H9 (cell line): ENCODE data around the gene BTBD1. TPM values are rescaled to one million over a fixed set of nuclear protein-coding genes. Genes with fewer than 3 reads are reported as not detected.

ENCODE experiments used
- DNase-seq: peaks from one replicate; pipeline ENCODE4 v3.0.0-alpha.2; 2017
- H2AFZ ChIP-seq: one replicate; pipeline ENCODE4 v1.6.1; 2013; ENCODE audit warnings: mild to moderate bottlenecking, low read length, control low read depth, moderate library complexity
- H2AK5ac ChIP-seq: 2 replicates; pipeline ENCODE4 v1.6.1; 2013; ENCODE audit warnings: low read length, control low read depth, mixed read lengths; ENCODE audit not compliant: insufficient read length
- H2BK120ac ChIP-seq: one replicate; pipeline ENCODE4 v1.6.1; 2013; ENCODE audit warnings: low read depth, mild to moderate bottlenecking, low read length, control low read depth, inconsistent platforms; ENCODE audit not compliant: poor library complexity, severe bottlenecking
- H2BK12ac ChIP-seq: 2 replicates; pipeline ENCODE4 v1.6.1; 2013; ENCODE audit warnings: low read length, control low read depth, mixed read lengths, low read depth; ENCODE audit not compliant: insufficient read length
- H2BK15ac ChIP-seq: 2 replicates; pipeline ENCODE4 v1.6.1; 2013; ENCODE audit warnings: low read depth, low read length, control low read depth
- H2BK20ac ChIP-seq: one replicate; pipeline ENCODE4 v1.6.1; 2013; ENCODE audit warnings: low read depth, mild to moderate bottlenecking, low read length, control low read depth, inconsistent platforms; ENCODE audit not compliant: poor library complexity, severe bottlenecking
- H2BK5ac ChIP-seq: 2 replicates; pipeline ENCODE4 v1.6.1; 2013; ENCODE audit warnings: low read length, control low read depth, mixed read lengths; ENCODE audit not compliant: insufficient read length
- H3K14ac ChIP-seq: 2 replicates; pipeline ENCODE4 v1.6.1; 2013; ENCODE audit warnings: low read length, control low read depth; ENCODE audit not compliant: insufficient read depth
- H3K18ac ChIP-seq: 2 replicates; pipeline ENCODE4 v1.6.1; 2013; ENCODE audit warnings: low read depth, mild to moderate bottlenecking, mixed read lengths, low read length, control low read depth; ENCODE audit not compliant: insufficient read length
- H3K23ac ChIP-seq: 2 replicates; pipeline ENCODE4 v1.6.1; 2013; ENCODE audit warnings: low read length, control low read depth, mixed read lengths, low read depth; ENCODE audit not compliant: insufficient read length
- H3K23me2 ChIP-seq: 2 replicates; pipeline ENCODE4 v1.6.1; 2013; ENCODE audit warnings: low read depth, mild to moderate bottlenecking, mixed read lengths, low read length, control low read depth; ENCODE audit not compliant: insufficient read length, poor library complexity, severe bottlenecking
- H3K27ac ChIP-seq: 2 replicates; pipeline ENCODE4 v1.5.1; 2013; ENCODE audit warnings: low read length, control low read depth, mixed read lengths, low read depth; ENCODE audit not compliant: insufficient read length
- H3K27me3 ChIP-seq: 2 replicates; pipeline ENCODE4 v1.6.1; 2013; ENCODE audit warnings: low read length, control low read depth, inconsistent platforms; ENCODE audit not compliant: insufficient read depth
- H3K4ac ChIP-seq: 2 replicates; pipeline ENCODE4 v1.6.1; 2013; ENCODE audit warnings: low read depth, mild to moderate bottlenecking, control low read depth, inconsistent platforms, low read length, moderate library complexity
- H3K4me1 ChIP-seq: 2 replicates; pipeline ENCODE4 v1.6.1; 2013; ENCODE audit warnings: low read length, control low read depth, inconsistent platforms; ENCODE audit not compliant: insufficient read depth
- H3K4me2 ChIP-seq: 2 replicates; pipeline ENCODE4 v1.6.1; 2013; ENCODE audit warnings: low read length, control low read depth, mixed read lengths; ENCODE audit not compliant: insufficient read length, insufficient read depth
- H3K56ac ChIP-seq: 2 replicates; pipeline ENCODE4 v1.6.1; 2013; ENCODE audit warnings: low read depth, mild to moderate bottlenecking, mixed read lengths, low read length, control low read depth; ENCODE audit not compliant: insufficient read length
- H3K79me1 ChIP-seq: 2 replicates; pipeline ENCODE4 v1.6.1; 2013; ENCODE audit warnings: low read depth, mild to moderate bottlenecking, moderate library complexity, low read length, control low read depth, inconsistent platforms; ENCODE audit not compliant: insufficient read depth, poor library complexity, severe bottlenecking
- H3K79me2 ChIP-seq: 2 replicates; pipeline ENCODE4 v1.6.1; 2013; ENCODE audit warnings: low read length, control low read depth, inconsistent platforms; ENCODE audit not compliant: insufficient read depth
- H3K9ac ChIP-seq: 2 replicates; pipeline ENCODE4 v1.6.1; 2013; ENCODE audit warnings: low read length, control low read depth, mixed read lengths; ENCODE audit not compliant: insufficient read length; ENCODE audit errors: extremely low read depth
- H3K9me3 ChIP-seq: one replicate; pipeline ENCODE4 v1.6.1; 2013; ENCODE audit warnings: low read depth, low read length, inconsistent platforms; ENCODE audit not compliant: control insufficient read depth
- H3T11ph ChIP-seq: one replicate; pipeline ENCODE4 v1.6.1; 2013; ENCODE audit warnings: mild to moderate bottlenecking, low read length, control low read depth, inconsistent platforms
- H4K20me1 ChIP-seq: one replicate; pipeline ENCODE4 v1.6.1; 2013; ENCODE audit not compliant: control insufficient read depth, insufficient read length, insufficient read depth
- H4K5ac ChIP-seq: 2 replicates; pipeline ENCODE4 v1.6.1; 2013; ENCODE audit warnings: low read depth, mild to moderate bottlenecking, mixed read lengths, low read length, control low read depth; ENCODE audit not compliant: insufficient read length
- H4K8ac ChIP-seq: replicated peaks from 2 replicates; pipeline ENCODE4 v1.6.1; 2013; ENCODE audit warnings: low read length, control low read depth, mixed read lengths, low read depth; ENCODE audit not compliant: insufficient read length
- H4K91ac ChIP-seq: 2 replicates; pipeline ENCODE4 v1.6.1; 2013; ENCODE audit warnings: low read depth, mild to moderate bottlenecking, moderate library complexity, mixed read lengths, low read length, control low read depth; ENCODE audit not compliant: insufficient read length
- H3K27ac Mint-ChIP-seq, 3 experiments: 2 replicates in 2 of 3; 3 replicates in 1 of 3; pipeline ENCODE4 v1.8.0; 2020 to 2021; ENCODE audit warnings: mixed read lengths in 3 of 3, mild to moderate bottlenecking in 1 of 3, moderate library complexity in 1 of 3
- H3K27me3 Mint-ChIP-seq: 2 replicates; pipeline ENCODE4 v1.8.0; 2021; ENCODE audit warnings: low read depth, mild to moderate bottlenecking, moderate library complexity, mixed read lengths
- H3K36me3 Mint-ChIP-seq, 3 experiments: 2 replicates in 2 of 3; 3 replicates in 1 of 3; pipeline ENCODE4 v1.8.0; 2020 to 2021; ENCODE audit warnings: low read depth in 3 of 3, mixed read lengths in 3 of 3; ENCODE audit not compliant: insufficient read depth in 1 of 3
- H3K4me1 Mint-ChIP-seq, 2 experiments: 2 replicates each; pipeline ENCODE4 v1.8.0; 2020; ENCODE audit warnings: mixed read lengths in 2 of 2
- H3K4me3 Mint-ChIP-seq, 2 experiments: 2 replicates in 1 of 2; 3 replicates in 1 of 2; pipeline ENCODE4 v1.8.0; 2020 to 2021; ENCODE audit warnings: mild to moderate bottlenecking in 2 of 2, mixed read lengths in 2 of 2, moderate library complexity in 1 of 2
- H3K9me3 Mint-ChIP-seq, 2 experiments: 2 replicates in 1 of 2; 3 replicates in 1 of 2; pipeline ENCODE4 v1.8.0; 2020; ENCODE audit warnings: mild to moderate bottlenecking in 2 of 2, mixed read lengths in 2 of 2, moderate library complexity in 1 of 2
- CTCF ChIP-seq: fragments of 200-600 bp; sonication (generic); conservative IDR thresholded peaks from 3 replicates; pipeline ENCODE4 v1.8.0; 2021; ENCODE audit warnings: antibody characterized with exemption, mild to moderate bottlenecking
- WGBS: extraction: QIAGEN DNeasy Blood & Tissue Kit; methylation state at CpG from one replicate; pipeline ENCODE4 v1.1.7; 2013; ENCODE audit warnings: missing lambda C conversion rate, low lambda C conversion rate, mixed read lengths; ENCODE audit not compliant: insufficient read length; ENCODE audit errors: extremely low coverage; 5-methylcytosine and 5-hydroxymethylcytosine counted together
- total RNA-seq: library from RNA; stranded (reverse); gene quantifications from 2 replicates; pipeline ENCODE4 v1.2.1, GENCODE V29; 2021

The BTBD1 gene
- total RNA-seq, 1 experiment from 2014 or later: 43.3 TPM

- no peak overlapping the region for H2BK12ac ChIP-seq
- H3K27ac ChIP-seq: no peak overlapping the region
- no peaks in the 10 kb centered on the region for H3K27me3 ChIP-seq
- H3K9ac ChIP-seq: no peak overlapping the region
- H2BK120ac ChIP-seq: no peak overlapping the region
- no peaks in the 10 kb centered on the region for H3K79me2 ChIP-seq
- H4K8ac ChIP-seq: no peak overlapping the region
- no peak overlapping the region for H2AK5ac ChIP-seq
- H3K4ac ChIP-seq: no peak overlapping the region
- no peak overlapping the region for H4K91ac ChIP-seq
- no peak overlapping the region for H3K4me2 ChIP-seq
- H2BK20ac ChIP-seq: no peak overlapping the region
- no peak overlapping the region for H3K14ac ChIP-seq
- DNase-seq: no peak
- H2BK5ac ChIP-seq: no peak overlapping the region
- no peak for TF ChIP-seq CTCF
- WGBS: no CpG with 5 or more reads among the region's 3 CpGs
- Mint-ChIP-seq H3K9me3 (peaks cover 0 to 6% of the 10 kb centered on the region in 2 experiments; a peak in 2 of 5 replicates), H3K4me3 (no peak overlapping the region), H3K27me3 (peaks cover 2% of the 10 kb centered on the region), H3K4me1 (0 out of 4 replicates have a peak, but pooled peaks cover 0 to 2% of the 10 kb centered on the region in 2 experiments), H3K27ac (no peak overlapping the region), H3K36me3 (peaks cover 0 to 4% (median 0%) of the 10 kb centered on the region in 3 experiments; a peak in 3 of 7 replicates)
- H4K20me1 ChIP-seq: no peaks in the 10 kb centered on the region
- no peak overlapping the region for H4K5ac ChIP-seq
- no peaks in the 10 kb centered on the region for H3K9me3 ChIP-seq
- H3K18ac ChIP-seq: no peak overlapping the region
- no peak overlapping the region for H2AFZ ChIP-seq
- no peak overlapping the region for H2BK15ac ChIP-seq
- no peak overlapping the region for H3K56ac ChIP-seq
- no peak overlapping the region for H3K23ac ChIP-seq
- no peaks in the 10 kb centered on the region for H3K23me2 ChIP-seq
- no peaks in the 10 kb centered on the region for H3K79me1 ChIP-seq
- H3K4me1 ChIP-seq: no peaks in the 10 kb centered on the region
- H3T11ph ChIP-seq: no peak overlapping the region
Measured at GRCh38 chr15:83115410-83115809, 48.4 kb upstream of the BTBD1 start.
